ENCODE measurements around the gene EZR. TPM values are rescaled to one million over a fixed set of nuclear protein-coding genes. Genes with fewer than 3 reads are reported as not detected.

EZR gene
- total and polyA plus RNA-seq, 10 of the 15 experiments (the other 5 are each of a cell fraction or from before 2014, with no cell fraction given), result 79.1 to 282 (median 161) TPM

DNA sequence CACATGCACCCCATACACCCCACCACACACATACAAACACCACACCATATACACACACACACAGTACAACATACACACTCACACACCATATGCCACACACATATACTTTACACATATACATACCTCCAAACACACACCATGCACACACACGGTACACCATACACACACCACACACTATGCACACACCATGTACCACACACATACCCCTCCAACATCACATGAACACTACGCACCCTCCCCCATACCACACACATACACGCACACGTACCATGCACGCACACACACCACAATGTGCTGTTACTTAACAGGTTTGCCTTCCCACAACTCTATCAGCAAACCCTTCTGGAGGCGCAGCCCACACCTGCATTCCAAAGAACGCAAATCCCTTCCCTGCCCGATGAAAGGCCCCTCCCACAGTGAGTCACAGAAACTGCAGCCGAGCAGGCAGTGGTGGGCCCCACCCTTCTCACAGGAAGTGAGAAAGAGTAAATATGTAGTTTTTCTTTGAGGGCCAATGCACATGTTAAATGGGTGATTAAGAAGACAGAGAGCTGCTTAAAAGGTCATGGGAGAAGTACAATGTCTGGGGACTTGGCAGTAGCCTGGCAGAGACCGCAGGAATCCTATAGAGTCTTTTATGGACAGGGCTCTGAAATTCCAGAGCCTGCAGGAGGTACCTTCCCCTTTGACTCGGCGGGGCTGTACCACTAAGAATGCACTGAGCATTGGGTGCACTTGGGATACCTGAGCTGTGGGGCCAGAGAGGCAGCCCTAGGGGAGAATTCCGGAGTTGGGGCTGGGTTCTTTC lies 34.1 kb upstream of the EZR start:
- Histone ChIP-seq H4K20me1 (ENCODE audit: control insufficient read depth, insufficient read depth) (no peaks in the 10 kb centered on the region), H3K27ac (ENCODE audit: control insufficient read depth, insufficient read depth) (peak overlapping the region; percentile 54), H3K4me2 (ENCODE audit: control insufficient read depth, insufficient read depth) (peak overlapping the region; percentile 61), H3K9ac (ENCODE audit: control insufficient read depth, insufficient read depth, low read length) (peak overlapping the region; percentile 32; the same call in 1 of the 2 replicates), H2AFZ (ENCODE audit: control insufficient read depth, low read depth, low read length) (peak overlapping the region; percentile 47), H3K4me1 (ENCODE audit: control insufficient read depth, insufficient read depth, low read length) (peaks cover 34% of the 10 kb centered on the region), H3K9me3 (replicated peaks; ENCODE audit: control insufficient read depth, insufficient read depth, low read length) (no peaks in the 10 kb centered on the region), H3K4me3 (peak overlapping the region; percentile 1; the same call in 1 of the 2 replicates), H3K27me3 (replicated peaks in 1 of 2; ENCODE audit: control insufficient read depth in 2 of 2, insufficient read depth in 2 of 2, low read length in 1 of 2) (no peaks in the 10 kb centered on the region), H3K36me3 (ENCODE audit: control insufficient read depth in 2 of 2, insufficient read depth in 2 of 2, low read length in 1 of 2) (no peaks in the 10 kb centered on the region), H3K79me2 (ENCODE audit: control insufficient read depth, insufficient read depth, low read length) (no peaks in the 10 kb centered on the region)
- ChIA-PET CTCF (interaction anchor here (0.9 to 3.2 kb wide), 3 partner anchors 16 to 56 kb away, joined by 3 to 13 read pairs (median 3); no protein-coding TSS in a partner anchor), RAD21 (ENCODE audit: unreplicated experiment) (interaction anchor here (1.2 to 3.0 kb wide), 7 partner anchors 12 to 60 kb away, joined by 3 to 21 read pairs (median 4); partner anchors contain the start of gene EZR), SMC1A (ENCODE audit: uncharacterized antibody, unreplicated experiment) (interaction anchor here (0.8 to 3.4 kb wide), 12 partner anchors 15 to 203 kb away, joined by 3 to 39 read pairs (median 4); partner anchors contain the start of genes EZR and SYTL3), POLR2A (interaction anchor here (1.2 to 3.4 kb wide), 3 partner anchors 10 to 16 kb away, joined by 3 to 19 read pairs (median 6); no protein-coding TSS in a partner anchor)
- in situ Hi-C loops (cut with MboI) (no loop called here), intact Hi-C loops (cut with micrococcal nuclease; ENCODE audit: unreplicated experiment) (no loop called here)
- no peak for FAIRE-seq
- WGBS (ENCODE audit: insufficient coverage, insufficient replicate concordance, low lambda C conversion rate, missing lambda C conversion rate), result 27% methylated on average over 13 of the region's 13 CpGs
- DNase-seq (ENCODE audit: low read depth, low spot score), result peak; percentile 50
- BruUV-seq (replicated peaks), result no TSS peak
- peak; percentile 94 for ATAC-seq
- TF ChIP-seq ETV6 (conservative IDR thresholded peaks at IDR 0.05 in 1 of 2, IDR thresholded peaks at IDR 0.05 in 1 of 2; ENCODE audit: borderline replicate concordance in 1 of 2, low read depth in 1 of 2) (peak in 1 of 2 experiments; percentile 54; a peak in 1 of 4 replicates), MTA2 (IDR thresholded peaks at IDR 0.05; ENCODE audit: low read depth) (peak; percentile 63; the same call in 1 of the 2 replicates), TBL1XR1 (IDR thresholded peaks at IDR 0.05; ENCODE audit: low read depth, low read length) (no peak), JUNB (IDR thresholded peaks at IDR 0.05) (peak; percentile 38; the same call in 1 of the 2 replicates), SRF (IDR thresholded peaks at IDR 0.05; ENCODE audit: low read depth in 2 of 2, low read length in 2 of 2) (no peak), SMC3 (IDR thresholded peaks at IDR 0.05; ENCODE audit: borderline replicate concordance, low read length) (0 out of 2 replicates have a peak, but pooled peaks have one; percentile 8), EZH2 (IDR thresholded peaks at IDR 0.05; ENCODE audit: borderline replicate concordance, control insufficient read depth, low read depth, low read length) (no peak), BHLHE40 (IDR thresholded peaks at IDR 0.05; ENCODE audit: borderline replicate concordance in 1 of 2, low read depth in 2 of 2, low read length in 1 of 2) (no peak; a peak in 1 of 4 replicates), ZSCAN29 (IDR thresholded peaks at IDR 0.05) (no peak), ASH2L (IDR thresholded peaks at IDR 0.05; ENCODE audit: borderline replicate concordance, low read depth) (no peak), MEF2B (IDR thresholded peaks at IDR 0.05; ENCODE audit: partially characterized antibody, poor library complexity, severe bottlenecking) (peak; percentile 23), FOXM1 (IDR thresholded peaks at IDR 0.05; ENCODE audit: low read depth, low read length) (no peak), SREBF1 (IDR thresholded peaks at IDR 0.05; ENCODE audit: low read length) (no peak), IKZF1 (conservative IDR thresholded peaks at IDR 0.05) (peak; percentile 61), ATF3 (IDR thresholded peaks at IDR 0.05; ENCODE audit: borderline replicate concordance, extremely low read depth, low read depth, low read length) (no peak), BCL11A (IDR thresholded peaks at IDR 0.05; ENCODE audit: low read depth, low read length) (peak; percentile 41; the same call in 1 of the 2 replicates), CHD4 (IDR thresholded peaks at IDR 0.05) (no peak), DPF2 (IDR thresholded peaks at IDR 0.05) (peak; percentile 47; the same call in 1 of the 2 replicates)
- TF ChIP-seq, protein P1, sequence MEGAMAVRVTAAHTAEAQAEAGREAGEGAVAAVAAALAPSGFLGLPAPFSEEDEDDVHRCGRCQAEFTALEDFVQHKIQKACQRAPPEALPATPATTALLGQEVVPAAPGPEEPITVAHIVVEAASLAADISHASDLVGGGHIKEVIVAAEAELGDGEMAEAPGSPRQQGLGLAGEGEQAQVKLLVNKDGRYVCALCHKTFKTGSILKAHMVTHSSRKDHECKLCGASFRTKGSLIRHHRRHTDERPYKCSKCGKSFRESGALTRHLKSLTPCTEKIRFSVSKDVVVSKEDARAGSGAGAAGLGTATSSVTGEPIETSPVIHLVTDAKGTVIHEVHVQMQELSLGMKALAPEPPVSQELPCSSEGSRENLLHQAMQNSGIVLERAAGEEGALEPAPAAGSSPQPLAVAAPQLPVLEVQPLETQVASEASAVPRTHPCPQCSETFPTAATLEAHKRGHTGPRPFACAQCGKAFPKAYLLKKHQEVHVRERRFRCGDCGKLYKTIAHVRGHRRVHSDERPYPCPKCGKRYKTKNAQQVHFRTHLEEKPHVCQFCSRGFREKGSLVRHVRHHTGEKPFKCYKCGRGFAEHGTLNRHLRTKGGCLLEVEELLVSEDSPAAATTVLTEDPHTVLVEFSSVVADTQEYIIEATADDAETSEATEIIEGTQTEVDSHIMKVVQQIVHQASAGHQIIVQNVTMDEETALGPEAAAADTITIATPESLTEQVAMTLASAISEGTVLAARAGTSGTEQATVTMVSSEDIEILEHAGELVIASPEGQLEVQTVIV (IDR thresholded peaks at IDR 0.05; ENCODE audit: borderline replicate concordance, partially characterized antibody), result no peak
